ENCODE results near the gene EBP.

The EBP gene

DNA sequence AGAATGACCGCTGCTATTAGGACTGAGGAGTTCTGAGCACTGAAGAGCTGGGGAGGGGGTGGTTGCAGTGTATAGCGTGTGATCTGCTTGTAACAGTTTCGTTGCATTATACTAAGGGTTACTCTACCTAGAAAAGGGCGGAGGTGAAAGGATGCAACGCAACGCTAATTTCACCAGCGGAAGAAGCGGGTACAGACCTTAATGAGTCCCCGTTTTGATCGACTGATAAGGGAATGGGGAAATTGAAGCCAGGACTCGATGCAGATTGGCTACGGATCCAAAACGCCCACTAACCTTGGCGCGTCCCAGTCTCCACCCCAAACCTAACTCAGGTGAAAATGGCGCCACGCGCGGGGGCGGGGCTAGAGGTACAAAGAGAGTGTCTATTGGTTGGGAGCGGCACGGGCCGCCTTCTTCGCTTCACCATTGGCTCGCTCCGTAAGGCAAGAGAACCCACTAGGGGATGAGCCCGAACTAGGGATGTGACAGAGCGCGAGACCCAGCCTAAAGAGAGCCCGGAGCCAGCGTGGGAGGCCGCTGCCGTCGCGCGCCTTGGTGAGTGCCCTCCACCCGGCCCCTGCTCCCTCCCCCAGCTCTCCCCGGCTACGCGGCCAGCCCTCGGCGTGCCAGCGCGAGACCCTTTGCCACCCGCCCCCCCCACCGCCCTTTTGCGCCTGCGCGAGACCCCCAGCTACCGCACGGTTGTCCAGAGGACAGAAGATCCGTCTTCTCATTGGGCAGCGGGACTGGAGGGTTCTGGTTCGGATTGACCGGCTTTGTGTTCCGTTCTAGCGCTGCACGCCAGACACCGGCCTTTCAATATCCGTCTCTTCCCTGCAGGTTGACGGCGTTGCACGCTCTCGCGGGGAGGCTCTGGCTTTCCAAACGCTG, at the start of gene EBP:
EBP (plus strand) TSS at position 456 of the 891 bp plus-strand sequence. CDS start 1,964 bp downstream, outside the sequence.
- DNase-seq (peak; percentile 92), ATAC-seq (peak; percentile 98)

- ATAC-seq (no peak), DNase-seq (no peak)
Observed at GRCh38 chrX:48472225-48472624, 49.4 kb upstream of the EBP start.

DNA sequence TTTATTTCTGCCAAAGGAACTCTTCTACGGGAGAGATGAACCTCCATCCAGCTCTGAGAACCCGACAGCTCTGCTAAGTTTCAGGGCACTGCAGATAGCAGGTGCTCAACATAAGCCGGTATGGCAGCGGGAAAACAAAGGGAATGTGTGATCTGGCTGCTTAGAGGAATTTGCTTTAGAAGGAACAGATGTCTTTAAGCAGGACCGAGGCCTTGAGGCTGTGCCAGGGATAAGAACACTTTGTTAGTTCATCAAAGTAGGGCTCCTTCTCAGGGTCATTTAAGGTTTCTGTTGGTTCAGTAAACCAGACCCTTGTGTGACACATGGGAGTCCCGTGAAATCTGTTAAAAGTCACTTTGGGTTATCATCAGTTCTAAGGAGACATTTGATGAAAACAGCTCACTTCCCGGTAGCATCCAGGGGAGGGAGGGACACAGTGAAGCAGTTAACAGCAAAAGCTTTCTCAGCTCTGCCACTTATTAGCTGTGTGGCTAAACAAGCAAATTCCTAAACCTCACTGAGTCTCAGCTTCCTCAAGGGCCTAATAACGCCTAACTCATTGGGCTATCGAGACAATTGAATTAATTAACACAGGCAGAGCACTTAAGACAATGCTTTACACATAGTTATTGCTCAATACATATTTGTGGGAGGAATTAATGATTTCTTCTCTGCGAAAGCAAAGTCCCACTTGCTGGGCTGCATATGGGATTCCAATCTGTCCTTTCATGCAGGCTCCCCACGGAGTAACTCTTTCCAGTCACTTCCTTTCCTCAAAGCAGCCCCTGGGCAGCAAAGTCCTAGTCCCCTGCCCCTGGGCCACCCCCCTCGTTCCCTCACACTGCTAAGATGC, 48.5 kb upstream of the EBP start:
- DNase-seq, result no peak
- no peak for ATAC-seq

- no peak for DNase-seq
- ATAC-seq, result no peak
Observed at GRCh38 chrX:48473704-48473990, 48.0 kb upstream of the EBP start.

- ATAC-seq (no peak), DNase-seq (no peak)
Observed at GRCh38 chrX:48474127-48474526, 47.5 kb upstream of the EBP start.

GRCh38 chrX:48474581-48474980, 47.0 kb upstream of the EBP start:
- no peak for DNase-seq
- ATAC-seq, result no peak

DNA sequence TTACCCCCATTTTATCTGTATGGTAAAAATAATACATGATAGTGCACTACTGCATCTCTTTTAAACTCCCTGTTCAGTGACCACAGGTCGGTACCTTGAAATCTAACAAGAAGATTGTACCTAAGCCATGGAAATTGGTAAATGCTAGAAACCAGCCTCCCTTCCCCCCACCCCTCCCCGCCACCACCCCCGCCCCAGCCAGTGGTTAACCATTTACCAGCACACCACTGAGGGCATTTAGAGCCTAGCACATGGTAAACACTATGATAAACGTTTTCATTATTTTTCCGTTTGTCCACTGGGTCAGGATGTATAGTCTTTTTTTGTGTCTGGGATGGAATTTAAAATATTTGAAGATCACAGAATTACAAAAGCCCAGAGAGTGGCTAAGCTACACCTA, 46.3 kb upstream of the EBP start:
- DNase-seq, result peak; percentile 31
- no peak for ATAC-seq

DNA sequence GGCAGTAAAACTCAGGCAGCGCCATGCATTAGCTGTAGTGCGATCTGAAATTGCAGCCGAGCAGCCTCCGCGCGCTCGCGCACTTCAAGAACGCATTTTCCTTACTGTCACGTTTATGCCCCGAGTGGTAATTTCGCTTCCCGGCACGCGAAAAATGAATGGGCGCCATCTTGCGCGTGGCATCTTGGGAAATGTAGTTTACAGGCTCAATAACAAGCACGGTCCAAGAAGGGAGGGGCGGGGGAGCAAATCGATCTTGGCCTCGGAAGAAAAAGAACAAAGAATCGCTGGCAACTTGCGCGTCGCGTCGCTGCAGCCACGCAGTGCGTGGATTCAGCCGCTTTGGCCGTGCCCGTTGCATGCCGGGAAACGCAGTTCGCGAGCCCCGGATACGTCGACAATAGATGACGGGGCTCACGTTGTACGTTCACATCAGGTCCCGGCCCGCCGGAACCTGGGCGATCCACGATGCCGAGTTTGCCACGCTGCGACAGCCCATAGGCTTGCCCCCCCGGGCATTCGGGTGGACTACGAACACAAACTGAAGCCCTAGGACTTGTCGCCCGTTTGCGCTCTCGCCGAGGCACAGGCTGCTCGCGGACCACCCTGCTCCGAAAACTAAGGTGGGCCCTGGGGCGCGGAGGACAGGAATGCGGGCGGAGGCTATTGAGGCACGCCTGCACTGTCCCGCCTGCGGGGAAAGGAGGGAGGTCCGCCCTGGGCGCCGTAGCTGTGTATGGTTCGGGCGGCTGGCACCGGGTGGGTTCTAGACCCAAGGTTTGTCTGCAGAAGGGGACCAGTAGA, 45.6 kb upstream of the EBP start, which contains the start of gene FTSJ1:
FTSJ1 (plus strand) TSS at position 426 of the 804 bp plus-strand sequence. CDS start 1,849 bp downstream, outside the sequence.
- ATAC-seq (peak; percentile 89), DNase-seq (peak; percentile 77)

- ATAC-seq, result no peak
- DNase-seq, result no peak
Observed at GRCh38 chrX:48476919-48477318, 44.7 kb upstream of the EBP start.

DNA sequence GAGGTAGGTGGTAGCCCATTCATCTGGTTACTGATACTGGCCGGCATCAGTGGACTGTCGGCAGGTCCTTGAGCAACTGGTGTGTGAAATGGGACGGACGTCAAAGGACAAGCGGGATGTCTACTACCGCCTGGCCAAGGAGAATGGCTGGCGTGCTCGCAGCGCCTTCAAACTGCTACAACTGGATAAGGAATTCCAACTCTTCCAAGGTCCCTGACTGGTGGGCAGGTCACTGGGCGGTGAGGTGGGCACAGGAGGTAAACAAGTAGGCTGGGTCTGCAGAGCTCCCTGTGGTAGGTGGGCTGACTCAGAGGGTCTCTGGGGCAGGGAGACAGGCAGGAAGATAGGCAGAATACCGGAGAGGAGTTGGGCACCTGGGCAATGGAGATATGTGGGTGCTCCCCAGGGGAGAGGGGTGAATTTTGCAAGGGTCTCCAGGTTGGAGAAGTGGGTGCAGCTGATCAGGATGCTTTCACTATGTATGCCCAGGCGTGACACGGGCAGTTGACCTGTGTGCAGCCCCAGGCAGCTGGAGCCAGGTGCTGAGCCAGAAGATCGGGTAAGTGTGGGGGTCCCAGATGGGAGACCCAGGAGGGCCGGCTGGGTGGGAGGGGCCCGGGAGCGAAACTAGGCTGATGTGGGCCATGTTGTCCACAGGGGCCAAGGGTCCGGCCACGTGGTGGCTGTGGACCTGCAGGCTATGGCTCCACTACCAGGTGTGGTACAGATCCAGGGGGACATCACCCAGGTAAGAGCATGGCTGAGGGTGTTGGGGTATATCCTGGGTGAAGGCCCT, 43.5 kb upstream of the EBP start:
- DNase-seq (no peak), ATAC-seq (no peak)

DNA sequence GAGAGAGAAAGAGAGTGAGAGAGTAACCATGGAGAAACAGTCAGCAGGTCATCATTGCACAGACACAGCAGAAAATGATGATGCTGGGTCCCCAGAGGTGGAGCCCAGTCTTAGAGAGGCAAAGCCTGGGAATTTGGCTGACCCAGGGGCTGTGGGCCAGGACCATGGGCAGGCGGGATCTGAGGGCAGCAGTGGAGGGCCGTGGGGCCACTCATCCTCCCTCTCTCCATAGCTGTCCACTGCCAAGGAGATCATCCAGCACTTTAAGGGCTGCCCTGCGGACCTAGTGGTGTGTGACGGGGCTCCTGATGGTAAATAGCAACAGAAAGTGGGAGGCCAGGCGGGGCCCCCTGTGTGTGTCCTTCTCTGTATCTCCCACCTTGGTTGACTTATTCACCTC, 42.8 kb upstream of the EBP start:
- DNase-seq (no peak), ATAC-seq (no peak)

GRCh38 chrX:48480142-48480541, 41.5 kb upstream of the EBP start:
- DNase-seq, result no peak
- ATAC-seq, result no peak

- no peak for DNase-seq
- ATAC-seq, result no peak
Observed at GRCh38 chrX:48480583-48480982, 41.0 kb upstream of the EBP start.

DNA sequence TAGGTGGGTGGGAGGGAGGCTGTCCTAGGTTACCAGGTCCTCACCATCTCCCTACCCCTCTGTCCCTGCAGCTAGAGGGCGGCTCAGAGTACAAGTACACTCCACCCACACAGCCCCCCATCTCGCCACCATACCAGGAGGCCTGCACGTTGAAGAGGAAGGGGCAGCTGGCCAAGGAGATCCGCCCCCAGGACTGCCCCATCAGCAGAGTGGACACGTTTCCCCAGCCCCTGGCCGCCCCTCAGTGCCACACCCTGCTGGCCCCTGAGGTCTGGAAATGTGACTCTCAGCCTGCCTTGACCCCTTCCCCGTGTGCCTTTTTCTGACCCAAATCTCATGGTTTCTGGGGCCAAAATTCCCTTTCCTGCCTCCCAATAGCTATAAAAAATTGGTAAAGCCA, 39.1 kb upstream of the EBP start:
- no peak for ATAC-seq
- no peak for DNase-seq

- no peak for DNase-seq
- peak; percentile 9 for ATAC-seq
Observed at GRCh38 chrX:48487362-48487798, 34.2 kb upstream of the EBP start.

- no peak for ATAC-seq
Observed at GRCh38 chrX:48488034-48488433, 33.6 kb upstream of the EBP start.

GRCh38 chrX:48489296-48489695, 32.3 kb upstream of the EBP start:
- ATAC-seq, result no peak
- no peak for DNase-seq

More at GRCh38 chrX:48488034-48488433, 33.6 kb upstream of the EBP start:
- no peak for DNase-seq

GRCh38 chrX:48489892-48490291, 31.7 kb upstream of the EBP start:
- no peak for ATAC-seq
- DNase-seq, result no peak

DNA sequence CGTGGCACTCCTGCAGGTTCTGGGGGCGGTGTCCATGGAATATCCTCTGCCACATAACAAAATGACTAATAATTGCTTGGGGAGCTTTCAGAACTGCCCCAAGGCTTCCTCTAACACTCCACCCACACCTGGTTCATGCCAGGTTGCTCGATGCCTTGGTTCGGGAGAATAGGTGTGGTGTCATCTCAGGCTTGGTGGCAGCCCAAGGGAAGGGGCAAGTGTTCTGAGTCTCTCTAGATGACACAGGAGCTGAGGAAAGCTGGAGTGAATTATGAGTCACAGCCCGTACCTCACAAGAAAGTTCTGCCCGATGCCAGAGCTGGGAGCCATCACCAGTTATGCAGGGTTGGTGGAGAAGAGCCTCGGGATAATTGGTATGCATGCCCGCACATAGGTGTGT, 30.9 kb upstream of the EBP start:
- ATAC-seq (no peak), DNase-seq (no peak)

GRCh38 chrX:48491809-48492208, 29.8 kb upstream of the EBP start:
- ATAC-seq, result no peak
- DNase-seq, result no peak

DNA sequence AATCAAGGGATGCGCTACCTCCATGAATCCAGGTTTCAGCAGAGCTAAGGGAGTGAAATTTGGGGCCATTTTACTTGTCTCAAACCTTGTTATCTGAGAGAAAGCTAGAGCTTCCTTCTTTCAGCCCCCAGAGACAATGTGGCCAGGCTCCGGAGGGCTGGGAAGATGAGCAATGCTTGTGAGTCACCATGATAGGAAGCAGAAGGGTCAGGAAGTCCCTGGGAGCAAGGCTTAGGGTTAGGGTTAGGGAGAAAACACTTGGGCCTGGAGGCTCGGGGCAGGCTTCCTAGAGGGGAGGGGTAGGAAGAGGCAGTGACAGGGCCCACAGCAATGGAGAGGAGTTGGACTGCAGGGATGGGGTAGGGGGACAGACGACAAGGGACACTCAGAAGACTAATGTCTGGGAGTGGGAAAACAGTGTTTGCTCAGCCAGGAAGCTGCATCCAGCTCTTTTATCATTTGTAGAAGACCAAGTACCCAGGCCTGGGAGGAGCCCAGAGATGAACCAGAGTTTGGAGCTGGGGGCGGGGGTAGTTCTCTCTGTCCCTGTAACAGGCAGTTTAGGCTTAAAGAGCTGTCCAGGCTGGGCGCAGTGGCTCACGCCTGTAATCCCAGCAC, 29.2 kb upstream of the EBP start:
- DNase-seq (no peak), ATAC-seq (no peak)
